ENCODE data around the gene SELL.
"Not testable (repeated sequence)": the region's sequence is repeated elsewhere in the genome, so short reads cannot be mapped to it uniquely, and the experiment has no call there.

Gene SELL

DNA sequence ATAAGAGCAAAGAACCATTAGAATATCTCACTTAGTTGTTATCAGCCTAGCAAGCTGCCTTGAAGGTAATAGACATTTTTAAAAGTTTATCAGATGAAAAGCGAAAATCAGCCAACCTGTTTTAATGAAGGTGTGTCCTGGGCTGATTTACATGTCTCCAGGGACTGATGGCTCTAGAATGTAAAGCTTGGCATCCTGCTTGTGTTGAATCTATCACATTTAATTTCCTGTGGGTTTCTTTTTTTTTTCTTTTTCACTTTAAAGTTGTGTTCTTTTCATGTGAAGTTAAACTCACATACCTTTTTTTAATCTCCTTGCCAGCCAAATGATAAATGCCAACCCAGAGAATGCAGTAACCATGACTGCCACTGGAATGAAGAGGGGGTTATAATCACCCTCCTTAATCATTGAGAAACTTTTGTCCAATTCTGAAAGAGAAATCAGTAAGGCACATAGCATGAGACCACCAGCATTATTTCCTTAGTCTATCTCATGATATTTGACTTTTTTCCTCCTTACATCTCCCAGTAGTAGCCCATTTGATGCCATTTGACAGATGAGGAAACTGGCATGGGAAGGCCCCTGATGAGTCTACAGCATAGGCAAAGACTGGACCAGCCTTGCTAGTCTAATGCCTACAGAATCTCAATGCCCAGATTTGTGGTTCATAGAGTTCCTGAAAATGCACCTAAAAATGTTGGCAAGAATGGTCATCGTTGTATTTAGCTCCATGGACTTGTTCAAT, 10.0 kb downstream of the SELL start:
- DNase-seq = no peak

DNA sequence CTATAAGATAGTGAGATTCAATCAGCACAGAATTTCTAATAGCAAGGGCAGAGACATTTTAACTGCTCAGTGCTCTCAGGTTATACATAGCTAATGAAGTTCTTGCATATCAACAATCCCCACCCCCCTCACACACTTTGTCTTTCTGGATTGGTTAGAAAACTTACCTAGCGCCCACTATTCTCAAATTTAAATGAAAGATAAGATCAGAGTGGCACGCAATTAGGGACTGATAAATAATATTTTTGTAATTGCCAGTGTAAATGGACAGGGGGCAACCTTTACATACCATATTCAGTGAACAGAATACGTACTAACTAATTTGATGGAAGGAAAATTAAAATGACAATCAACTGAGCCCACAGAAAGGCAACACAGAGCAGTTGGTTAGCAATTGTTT, 11.7 kb downstream of the SELL start:
- DNase-seq = no peak

DNA sequence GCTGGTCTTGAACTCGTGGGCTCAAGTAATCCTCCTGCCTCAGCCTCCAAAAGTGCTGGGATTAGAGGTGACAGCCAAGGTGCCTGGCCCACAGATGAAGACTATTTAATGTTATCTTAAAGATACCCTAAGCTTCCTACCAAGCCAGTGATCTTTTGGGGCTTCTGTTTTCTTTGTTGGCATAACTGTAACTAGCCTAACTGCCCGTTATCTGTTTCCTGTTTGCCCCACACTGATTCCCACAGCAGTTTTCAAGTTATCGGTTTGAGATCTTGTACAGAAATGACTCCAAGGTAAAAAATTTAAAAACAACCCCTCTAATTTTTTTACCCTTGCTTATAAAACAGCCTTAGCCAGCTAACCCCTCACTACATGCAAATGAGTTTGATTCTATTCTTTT, 12.4 kb downstream of the SELL start:
- no peak for DNase-seq

DNA sequence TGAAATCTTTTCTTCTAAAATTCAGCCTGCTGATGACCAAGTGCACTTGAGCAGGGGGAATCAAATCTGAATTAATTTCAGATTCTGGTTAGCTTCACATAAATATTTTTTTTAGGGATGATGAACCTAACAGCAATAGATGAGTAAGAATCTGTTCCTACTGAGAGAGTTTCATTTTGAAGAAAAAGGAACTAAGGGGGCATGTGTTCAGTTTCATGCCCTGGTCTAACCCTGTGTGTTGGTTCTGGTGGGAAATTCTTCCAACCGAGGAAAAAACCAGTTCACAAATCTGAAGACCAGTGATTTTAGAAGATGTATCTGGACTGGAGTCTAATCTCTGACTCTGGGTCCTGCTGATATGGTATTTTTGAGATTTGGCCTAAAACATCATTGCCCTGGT, 13.7 kb downstream of the SELL start:
- no peak for DNase-seq

DNA sequence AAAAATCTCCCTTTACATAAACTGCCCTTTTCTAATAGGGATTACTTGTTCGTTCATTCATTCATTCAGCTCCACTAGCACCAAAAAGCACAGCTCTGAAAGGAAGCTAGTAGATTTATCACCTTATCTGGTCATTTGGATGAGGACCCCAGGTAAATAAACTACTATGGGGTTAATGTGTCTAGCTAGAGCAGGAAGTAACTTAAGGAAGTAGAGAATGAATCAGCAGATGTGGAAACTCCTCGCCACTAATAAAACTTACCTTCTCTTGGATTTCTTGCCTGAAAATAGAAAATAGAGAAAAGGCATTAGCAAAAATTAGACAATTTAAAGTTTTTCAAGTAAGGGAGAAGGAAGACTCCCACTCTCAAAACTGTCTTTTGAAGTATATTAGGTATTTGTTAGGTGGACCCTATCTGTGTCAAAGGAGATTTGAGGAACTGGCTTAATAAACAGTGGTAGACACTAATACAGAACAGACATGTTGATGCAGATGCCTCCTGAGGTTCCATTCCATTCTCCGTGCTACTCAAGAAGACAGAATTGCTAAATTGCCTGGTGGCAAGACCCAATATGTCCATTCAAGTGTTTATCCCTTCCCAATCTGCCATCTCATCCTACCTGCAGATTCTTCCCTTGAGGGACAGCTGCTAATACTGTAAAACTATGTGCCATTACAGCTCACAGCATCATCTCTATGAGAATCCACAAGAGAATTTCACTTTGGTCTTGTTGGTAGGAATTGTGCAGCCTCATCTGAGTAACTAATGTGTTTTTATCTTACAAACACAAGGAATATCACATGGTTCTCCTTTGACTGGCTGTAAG, 14.9 kb downstream of the SELL start:
- DNase-seq = no peak

DNA sequence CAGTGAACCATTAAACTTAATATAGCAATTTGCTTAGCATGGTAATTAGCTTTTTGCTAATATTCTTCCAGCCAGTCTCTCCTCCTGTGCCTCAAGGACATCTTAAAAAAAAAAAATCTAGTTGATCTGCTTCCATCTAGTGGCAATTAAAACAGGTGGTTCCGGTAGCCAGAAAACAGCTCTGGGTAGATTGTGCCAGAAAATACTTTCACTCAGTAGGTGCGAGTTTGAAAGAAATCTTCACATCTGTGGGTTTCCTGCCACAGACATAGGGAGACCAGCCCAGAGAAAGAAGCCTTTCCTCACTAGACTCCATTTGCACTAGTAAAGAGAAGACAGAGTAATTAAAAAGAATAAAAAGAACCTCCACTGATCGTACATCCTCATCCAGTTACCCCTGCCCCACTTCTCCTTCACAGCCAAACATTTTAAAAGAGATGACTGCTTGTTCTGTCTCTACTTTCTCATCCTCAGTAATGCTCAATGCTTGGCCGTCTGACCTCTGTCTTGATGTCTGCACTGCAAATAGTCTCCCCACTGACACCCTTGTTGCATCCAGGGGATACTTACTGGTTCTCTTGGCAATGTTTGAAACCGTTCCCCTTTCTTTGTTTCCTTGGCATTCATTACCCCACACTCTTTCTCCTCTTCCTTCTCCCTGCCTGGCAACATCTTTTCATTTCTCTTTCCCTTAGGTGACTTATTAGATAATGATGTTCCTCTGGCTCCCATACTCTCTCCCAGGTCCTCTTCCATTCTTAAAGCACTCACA, 16.9 kb downstream of the SELL start:
- DNase-seq = no peak

DNA sequence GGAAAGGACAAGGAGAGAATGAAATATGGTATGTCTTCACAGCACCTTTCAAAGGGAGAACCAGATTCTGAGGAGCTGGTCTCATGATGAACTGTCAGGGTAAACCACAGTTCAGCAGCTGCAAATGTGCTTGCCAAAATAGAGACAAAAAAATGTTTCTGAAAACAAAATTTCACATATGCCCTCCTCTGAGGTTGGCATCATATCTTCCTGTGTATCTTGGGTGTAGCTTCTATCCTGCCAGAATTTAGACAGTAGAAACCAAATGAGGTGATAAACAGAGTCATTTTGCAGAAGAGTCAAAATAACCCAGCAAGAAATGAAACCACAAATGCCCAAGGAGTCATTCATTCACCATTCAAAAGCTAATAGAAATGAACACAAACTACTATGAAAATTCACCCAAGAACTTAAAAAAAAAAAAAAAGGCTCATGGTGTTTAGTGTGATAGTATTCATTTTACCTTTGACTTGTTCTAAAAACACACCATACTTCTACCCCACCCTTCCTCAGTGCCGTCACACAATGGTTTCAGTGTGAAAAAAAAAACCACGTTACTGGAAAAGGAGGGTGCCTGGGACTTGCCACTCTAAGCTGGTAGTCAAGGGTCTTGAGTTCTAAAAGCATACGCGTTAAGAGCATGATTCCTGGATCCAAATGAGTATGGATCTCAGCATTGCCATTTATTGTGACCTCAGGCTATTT, 18.5 kb downstream of the SELL start:
- no peak for DNase-seq

DNA sequence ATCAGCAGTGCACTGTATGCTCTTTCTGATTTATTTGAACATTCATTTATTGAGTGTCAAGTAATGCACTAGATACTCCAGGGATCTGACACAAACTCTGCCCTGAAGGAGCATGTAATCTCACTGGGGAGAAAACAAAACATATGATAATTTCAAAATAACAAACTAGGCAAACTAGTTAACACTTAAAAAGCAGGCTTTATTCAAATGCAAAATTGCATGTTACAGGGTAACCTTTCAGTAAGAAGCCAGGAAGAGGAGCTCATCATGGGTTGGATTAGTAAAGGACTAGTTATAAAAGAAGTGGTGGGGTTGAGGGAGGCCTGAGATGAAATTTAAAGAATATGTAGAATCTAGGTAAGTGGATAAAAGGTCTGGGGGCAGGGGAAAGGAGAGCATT, 20.9 kb downstream of the SELL start:
- DNase-seq = no peak

DNA sequence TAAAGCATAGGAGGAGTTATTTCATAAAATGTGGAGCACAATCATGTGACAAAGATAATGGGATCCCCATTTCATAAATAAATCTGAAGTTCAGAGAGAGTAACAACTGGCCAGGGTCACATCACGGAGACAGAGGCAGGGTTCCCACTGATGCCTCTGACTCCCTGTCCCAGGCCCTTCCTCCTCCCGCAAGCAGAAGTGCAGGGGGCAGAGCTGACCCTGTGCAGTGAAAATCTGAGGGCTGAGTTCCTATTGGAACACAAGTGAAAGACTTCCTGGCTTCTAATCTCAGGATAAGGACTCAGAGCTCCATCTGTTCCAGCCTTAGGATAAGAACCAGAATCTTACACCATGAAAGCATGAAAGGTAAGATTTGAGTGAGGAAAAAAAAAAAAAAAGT, 22.0 kb downstream of the SELL start:
- DNase-seq = no peak

DNA sequence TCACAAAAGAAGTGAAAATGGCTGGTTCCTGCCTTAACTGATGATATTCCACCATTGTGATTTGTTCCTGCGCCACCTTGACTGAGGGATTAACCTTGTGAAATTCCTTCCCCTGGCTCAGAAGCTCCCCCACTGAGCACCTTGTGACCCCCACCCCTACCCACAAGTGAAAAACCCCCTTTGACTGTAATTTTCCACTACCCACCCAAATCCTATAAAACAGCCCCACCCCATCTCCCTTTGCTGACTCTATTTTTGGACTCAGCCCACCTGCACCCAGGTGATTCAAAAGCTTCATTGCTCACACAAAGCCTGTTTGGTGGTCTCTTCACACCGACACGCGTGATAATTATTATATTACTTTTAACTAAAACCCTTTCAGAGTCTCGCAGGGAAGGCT, 23.0 kb downstream of the SELL start:
- not testable (repeated sequence) for DNase-seq

DNA sequence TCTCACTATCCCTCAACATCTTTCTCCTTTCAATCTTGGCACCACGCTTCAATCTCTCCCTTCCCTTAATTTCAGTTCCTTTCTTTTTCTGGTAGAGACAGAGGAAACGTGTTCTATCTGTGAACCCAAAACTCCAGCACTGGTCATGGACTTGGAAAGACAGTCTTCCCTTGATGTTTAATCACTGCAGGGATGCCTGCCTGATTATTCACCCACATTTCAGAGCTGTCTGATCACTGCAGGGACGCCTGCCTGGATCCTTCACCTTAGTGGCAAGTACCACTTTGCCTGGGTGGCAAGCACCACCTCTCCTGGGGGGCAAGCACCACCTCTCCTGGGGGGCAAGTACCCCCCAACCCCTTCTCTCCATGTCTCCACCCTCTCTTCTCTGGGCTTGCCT, 27.8 kb downstream of the SELL start:
- DNase-seq = no peak

DNA sequence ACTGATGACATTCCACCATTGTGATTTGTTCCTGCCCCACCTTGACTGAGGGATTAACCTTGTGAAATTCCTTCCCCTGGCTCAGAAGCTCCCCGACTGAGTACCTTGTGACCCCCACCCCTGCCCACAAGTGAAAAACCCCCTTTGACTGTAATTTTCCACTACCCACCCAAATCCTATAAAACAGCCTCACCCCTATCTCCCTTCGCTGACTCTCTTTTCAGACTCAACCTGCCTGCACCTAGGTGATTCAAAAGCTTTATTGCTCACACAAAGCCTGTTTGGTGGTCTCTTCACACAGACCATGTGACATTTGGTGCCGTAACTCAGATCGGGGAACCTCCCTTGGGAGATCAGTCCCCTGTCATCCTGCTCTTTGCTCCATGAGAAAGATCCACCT, 28.3 kb downstream of the SELL start:
- not testable (repeated sequence) for DNase-seq

DNA sequence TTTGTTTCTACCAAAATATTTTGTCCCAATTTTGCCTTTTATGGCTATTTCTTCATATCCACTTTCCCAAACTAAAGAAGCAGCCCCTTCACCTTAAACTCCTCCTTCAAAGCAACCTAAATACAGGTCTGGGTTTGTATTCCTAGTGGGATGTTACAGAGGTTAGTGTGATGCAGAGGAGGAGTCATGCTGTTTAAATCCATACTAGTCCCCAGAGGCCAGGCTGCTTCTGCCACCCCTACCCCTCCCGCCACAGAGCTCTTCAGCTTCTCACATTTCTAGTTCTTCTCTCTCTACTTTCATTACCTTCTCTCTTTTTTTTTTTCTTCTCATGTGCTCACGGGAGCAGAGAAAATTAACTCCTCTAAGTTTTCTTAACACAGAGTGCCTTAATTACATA, 29.3 kb downstream of the SELL start:
- no peak for DNase-seq

DNA sequence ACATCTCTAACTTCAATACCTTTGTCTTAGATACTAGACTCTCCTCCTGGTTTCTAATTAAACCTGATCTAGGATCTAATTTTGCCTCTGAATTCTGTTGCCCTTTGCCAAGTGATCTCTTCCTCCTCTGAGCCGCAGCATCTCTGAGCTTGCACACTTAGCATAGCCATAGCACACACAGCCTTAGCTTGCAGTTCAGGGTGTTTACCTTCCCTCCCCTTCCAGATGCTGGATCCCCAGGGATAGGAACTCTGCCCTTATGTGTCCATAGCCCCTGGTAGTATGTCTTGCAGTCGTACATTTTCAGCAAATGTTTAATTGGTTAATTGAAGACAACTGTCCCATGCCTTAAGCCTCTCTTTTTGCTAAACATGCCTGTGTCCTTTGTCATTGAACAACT, 30.3 kb downstream of the SELL start:
- no peak for DNase-seq

DNA sequence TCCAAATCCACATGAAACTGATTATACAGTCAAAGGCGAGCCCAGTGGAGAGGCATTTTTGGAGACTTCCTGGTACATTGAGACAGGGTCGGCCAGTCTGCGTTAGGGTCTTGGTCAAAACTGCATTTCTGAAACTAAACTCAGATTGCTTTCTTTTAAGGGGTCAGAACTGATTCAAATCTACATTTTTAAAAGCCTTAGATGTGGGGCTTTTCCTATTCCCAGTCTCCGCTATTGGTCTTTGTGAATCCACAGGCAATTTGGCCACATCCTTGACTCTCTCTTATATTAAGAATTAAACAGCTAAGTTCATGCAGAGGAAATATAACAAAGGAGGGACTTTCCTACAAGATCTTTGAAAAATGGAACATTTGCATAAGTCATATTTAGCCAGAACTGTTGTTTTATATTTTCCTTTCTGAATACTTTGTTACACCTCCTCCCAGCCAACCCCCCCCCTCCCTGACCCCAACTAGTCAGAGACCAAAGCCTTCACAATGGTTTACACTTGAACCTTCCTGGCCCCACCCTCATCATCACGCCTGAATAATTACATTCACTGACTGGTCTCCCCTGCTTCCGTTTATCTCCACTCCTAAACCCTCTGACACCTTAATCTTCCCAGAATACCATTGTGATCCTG, 30.9 kb downstream of the SELL start:
- DNase-seq = no peak

DNA sequence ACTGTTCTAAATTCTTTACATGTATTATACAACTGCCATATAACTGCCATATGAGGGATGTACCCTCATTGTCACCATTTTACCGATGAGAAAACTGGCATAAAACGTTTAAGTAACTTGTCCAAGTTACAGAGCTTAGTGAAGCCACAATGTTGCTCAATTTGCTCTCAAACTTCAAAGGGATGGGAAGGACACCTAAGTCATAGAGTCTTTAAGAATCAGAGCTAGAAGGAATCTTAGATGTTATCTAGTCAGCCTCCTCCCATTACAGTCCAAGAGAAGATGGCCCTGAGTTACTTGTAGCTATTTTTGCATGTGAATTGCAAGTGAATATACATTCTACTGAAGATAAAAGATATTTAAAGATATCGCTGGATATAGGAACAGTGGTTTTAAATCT, 31.7 kb downstream of the SELL start:
- no peak for DNase-seq

DNA sequence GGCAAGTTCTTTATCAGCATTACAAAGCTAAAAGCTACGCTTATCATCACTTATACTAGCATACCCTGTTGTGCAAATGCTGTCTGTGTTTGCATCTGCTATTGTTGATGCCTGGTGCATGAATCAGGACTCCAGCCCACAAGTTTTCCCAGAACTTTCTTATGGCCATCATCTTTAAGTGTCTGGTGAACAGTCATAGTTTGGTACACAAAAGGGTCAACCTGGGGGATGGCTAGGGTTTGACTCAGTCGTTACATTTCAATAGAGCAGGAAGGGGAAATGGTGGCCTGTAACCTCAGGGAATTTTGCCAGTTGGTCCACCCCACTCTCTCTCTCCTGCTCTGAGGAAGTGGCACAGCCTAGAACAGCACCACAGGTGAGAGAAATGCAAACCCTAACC, 35.4 kb downstream of the SELL start:
- DNase-seq = no peak

DNA sequence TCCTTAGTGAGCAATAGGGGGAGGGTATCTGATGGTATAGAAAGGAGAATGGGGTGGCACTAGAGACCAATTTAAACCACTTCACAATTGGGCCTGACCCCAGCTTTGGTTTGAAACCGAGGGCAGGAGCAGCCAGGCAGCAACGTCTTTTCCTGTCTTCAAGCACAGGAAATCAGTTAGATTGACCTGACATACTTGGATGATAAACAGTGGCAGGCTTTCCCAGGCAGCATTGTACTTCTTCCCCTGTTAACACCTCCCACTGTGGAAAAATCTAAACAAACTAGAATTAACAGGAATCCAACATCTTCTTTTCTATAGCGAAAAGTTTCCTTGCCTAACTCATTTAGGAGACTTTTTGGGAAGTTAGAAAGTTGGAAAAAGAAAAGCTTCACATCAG, 40.6 kb downstream of the SELL start:
- no peak for DNase-seq

DNA sequence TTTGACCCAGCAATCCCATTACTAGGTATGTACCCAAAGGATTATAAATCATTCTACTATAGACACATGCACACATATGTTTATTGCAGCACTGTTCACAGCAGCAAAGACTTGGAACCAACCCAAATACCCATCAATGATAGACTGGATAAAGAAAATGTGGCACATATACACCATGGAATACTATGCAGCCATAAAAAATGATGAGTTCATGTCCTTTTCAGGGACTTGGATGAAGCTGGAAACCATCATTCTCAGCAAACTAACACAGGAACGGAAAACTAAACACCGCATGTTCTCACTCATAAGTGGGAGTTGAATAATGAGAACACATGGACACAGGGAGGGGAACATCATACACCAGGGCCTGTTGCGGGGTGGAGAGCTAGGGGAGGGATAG, 41.2 kb downstream of the SELL start:
- not testable (repeated sequence) for DNase-seq

DNA sequence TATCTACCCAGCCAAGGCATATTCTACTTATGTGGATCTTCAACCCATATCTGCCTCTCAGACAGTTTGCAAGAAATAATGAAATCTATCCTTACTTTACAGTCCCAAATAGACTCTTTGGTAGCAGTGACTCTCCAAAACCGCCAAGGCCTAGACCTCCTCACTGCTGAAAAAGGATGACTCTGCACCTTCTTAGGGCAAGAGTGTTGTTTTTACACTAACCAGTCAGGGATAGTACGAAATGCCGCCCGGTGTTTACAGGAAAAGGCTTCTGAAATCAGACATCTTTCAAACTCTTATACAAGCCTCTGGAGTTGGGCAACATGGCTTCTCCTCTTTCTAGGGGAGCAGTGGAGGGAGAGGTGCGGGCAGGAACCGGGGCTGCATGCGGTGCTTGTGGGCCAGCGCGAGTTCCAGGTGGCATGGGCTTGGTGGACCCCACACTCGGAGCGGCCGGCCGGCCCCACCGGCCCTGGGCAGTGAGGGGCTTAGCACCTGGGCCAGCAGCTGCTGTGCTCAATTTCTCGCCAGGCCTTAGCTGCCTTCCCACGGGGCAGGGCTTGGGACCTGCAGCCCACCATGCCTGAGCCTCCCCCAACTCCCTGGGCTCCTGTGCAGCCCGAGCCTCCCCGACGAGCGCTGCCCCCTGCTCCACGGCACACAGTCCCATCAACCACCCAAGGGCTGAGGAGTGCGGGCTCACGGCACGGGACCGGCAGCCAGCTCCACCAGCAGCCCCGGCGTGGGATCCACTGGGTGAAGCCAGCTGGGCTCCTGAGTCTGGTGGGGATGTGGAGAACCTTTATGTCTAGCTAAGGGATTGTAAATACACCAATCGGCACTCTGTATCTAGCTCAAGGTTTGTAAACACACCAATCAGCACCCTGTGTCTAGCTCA, 43.5 kb downstream of the SELL start:
- not testable (repeated sequence) for DNase-seq

DNA sequence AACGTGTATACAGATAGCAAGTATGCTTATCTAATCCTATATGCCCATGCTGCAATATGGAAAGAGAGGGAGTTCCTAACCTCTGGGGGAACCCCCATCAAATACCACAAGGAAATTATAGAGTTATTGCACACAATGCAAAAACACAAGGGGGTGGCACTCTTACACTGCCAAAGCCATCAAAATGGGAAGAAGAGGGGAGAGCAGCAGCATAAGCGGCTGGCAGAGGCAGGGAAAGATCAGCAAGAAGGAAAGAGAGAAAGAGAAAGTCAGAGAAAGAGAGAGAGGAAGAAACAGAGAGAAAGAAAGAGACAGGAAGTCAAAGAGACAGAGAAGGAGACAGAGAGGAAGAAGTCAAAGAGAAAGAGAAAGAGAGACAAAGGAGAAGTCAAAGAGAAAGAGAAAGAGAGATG, 44.2 kb downstream of the SELL start:
- not testable (repeated sequence) for DNase-seq
